Duodenal mucosa (tissue), 2 donors: Measurements from ENCODE around the gene NCF1.
"Not testable (repeated sequence)": the region's sequence is repeated elsewhere in the genome, so short reads cannot be mapped to it uniquely, and the experiment has no call there.

Source experiments
- H3K27ac ChIP-seq: one replicate; pipeline ENCODE4 v1.7.0; 2013; ENCODE audit warnings: low read depth, low read length
- H3K27me3 ChIP-seq, 2 donors: one replicate each; pipeline ENCODE4 v1.7.0; 2013; ENCODE audit warnings: low read length in 2 of 2, control low read depth in 1 of 2; ENCODE audit not compliant: insufficient read depth in 2 of 2, control insufficient read depth in 1 of 2
- H3K36me3 ChIP-seq, 2 donors: one replicate each; pipeline ENCODE4 v1.7.0; 2013; ENCODE audit warnings: low read length in 2 of 2, control low read depth in 1 of 2; ENCODE audit not compliant: insufficient read depth in 2 of 2, control insufficient read depth in 1 of 2
- H3K4me1 ChIP-seq, 2 donors: one replicate each; pipeline ENCODE4 v1.7.0; 2013; ENCODE audit warnings: low read length in 2 of 2, control low read depth in 1 of 2; ENCODE audit not compliant: insufficient read depth in 2 of 2, control insufficient read depth in 1 of 2
- H3K4me3 ChIP-seq, 2 donors: one replicate each; pipeline ENCODE4 v1.7.0; 2013; ENCODE audit warnings: low read length in 2 of 2, low read depth in 1 of 2
- H3K9ac ChIP-seq, 2 donors: one replicate each; pipeline ENCODE4 v1.7.0; 2013; ENCODE audit warnings: low read length in 2 of 2, low read depth in 1 of 2
- H3K9me3 ChIP-seq, 2 donors: one replicate each; pipeline ENCODE4 v1.7.0; 2013; ENCODE audit warnings: low read length in 2 of 2, control low read depth in 1 of 2; ENCODE audit not compliant: control insufficient read depth in 1 of 2

The NCF1 gene

DNA sequence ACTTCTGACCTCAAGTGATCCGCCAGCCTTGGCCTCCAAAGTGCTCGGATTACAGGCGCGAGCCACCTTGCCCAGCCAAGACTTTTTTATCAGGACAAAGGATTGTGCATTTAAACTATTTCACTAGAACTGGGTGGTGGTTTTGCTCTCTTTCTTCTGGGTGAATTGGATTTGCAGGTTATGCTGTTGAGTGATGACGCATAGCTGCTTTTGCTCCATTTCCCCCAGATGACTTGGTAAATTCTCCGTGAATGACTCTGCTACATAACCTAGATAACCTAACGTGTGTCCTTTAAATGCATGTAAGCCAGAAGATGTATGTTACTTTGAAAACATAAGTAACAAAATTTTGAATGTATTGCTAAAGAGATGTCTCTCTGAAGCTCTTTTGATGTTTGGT is 15.5 kb upstream of the NCF1 start:
- H3K27ac ChIP-seq, H3K4me1 ChIP-seq, H3K4me3 ChIP-seq, H3K9me3 ChIP-seq, H3K36me3 ChIP-seq, H3K27me3 ChIP-seq, H3K9ac ChIP-seq: not testable (repeated sequence)

DNA sequence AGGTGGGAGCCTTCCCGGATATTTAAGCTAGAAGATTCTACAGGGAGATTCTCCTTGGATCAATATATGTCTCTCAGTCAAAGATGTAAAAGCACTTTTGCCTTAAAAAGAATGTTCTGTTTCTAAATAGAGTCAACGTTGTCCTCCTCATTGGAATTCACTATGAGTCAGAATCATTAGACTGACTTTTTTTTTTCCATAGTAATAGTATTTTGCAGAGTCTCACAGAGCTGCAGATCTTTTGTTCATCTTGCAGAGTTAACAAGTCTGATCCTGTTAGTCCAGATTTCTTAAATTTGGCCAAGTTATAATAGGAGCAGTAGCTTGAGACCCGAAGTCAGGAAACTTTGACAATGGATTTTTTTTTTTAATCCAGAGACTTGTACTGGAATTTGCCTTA is 14.8 kb upstream of the NCF1 start:
- not testable (repeated sequence) for H3K27ac ChIP-seq, H3K27me3 ChIP-seq, H3K9me3 ChIP-seq, H3K4me1 ChIP-seq, H3K4me3 ChIP-seq, H3K36me3 ChIP-seq, H3K9ac ChIP-seq

DNA sequence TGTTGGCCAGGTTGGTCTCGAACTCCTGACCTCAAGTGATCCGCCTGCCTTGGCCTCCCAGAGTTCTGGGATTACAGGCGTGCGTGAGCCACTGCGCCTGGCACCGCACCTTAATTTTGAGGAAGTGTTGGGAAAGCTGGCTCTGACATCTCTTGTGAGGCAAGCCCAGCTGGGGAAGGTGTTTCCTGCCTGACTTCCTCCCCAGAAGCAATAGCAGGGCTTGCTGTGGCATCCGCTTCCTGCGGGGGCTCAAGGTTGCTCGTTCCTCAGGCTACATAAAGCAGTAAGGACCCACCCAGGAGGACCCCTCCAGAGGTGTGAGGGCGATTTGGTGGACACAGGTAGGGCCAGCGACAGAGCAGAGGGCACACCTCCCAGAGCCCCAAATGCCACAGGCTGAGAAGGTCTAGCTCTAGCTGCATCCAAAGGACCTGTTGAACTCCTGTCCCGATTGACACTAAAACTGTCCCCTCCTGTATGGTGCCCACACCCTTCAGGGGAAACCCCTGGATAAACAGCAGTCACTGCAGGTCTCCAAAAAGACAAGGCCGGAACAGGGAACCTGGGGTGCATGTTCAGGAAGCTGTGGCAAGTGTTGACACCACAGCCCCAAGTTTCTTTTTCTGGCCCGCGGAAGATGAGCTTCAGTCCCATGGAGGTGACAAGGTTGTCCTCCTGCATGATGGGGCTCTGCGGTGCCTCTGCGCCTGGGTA is 8.4 kb upstream of the NCF1 start:
- not testable (repeated sequence) for H3K27me3 ChIP-seq, H3K9ac ChIP-seq, H3K4me1 ChIP-seq, H3K27ac ChIP-seq, H3K4me3 ChIP-seq, H3K36me3 ChIP-seq, H3K9me3 ChIP-seq

DNA sequence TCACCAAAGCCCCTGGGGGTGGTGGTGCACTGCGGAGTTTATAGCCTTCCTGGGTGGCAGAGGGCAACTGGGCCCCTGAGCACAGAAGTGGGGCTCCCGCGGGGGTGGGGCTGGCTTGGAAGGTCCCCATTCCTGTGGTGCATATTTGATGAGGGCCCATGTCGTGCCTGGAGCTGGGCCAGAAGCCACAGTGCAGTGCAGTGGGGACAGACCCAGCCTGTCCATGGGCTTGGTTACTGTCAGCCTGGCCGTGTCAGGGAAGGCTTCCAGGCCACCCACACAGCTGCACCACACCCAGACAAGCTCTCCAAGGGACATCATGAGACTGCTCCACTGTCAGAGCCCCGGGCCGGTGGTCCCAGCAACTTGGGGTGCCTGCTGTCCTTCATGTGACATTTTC is 7.3 kb upstream of the NCF1 start:
- H3K9ac ChIP-seq, H3K9me3 ChIP-seq, H3K4me3 ChIP-seq, H3K36me3 ChIP-seq, H3K27me3 ChIP-seq, H3K4me1 ChIP-seq, H3K27ac ChIP-seq: not testable (repeated sequence)

DNA sequence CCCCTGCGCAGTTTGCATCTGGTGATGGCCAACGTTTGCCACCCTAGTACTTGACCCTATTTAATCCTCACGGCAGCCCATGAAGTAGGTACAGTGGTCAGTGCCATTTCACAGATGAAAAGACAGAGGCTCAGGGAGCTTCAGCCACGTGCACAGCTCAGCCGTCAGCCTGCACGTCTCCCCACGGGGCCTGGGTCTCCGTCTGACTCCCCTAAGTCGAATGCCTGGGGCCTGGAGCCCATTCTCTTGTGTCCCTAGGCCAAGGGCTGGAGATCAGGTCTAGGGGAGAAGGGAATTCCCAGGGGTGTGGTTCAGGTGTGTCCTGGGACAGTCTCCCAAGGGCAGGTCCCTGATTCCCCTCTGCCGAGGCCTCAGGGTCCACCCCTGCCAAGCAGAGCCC is 6.8 kb upstream of the NCF1 start:
- H3K9me3 ChIP-seq, H3K4me3 ChIP-seq, H3K9ac ChIP-seq, H3K36me3 ChIP-seq, H3K27me3 ChIP-seq, H3K27ac ChIP-seq, H3K4me1 ChIP-seq: not testable (repeated sequence)

DNA sequence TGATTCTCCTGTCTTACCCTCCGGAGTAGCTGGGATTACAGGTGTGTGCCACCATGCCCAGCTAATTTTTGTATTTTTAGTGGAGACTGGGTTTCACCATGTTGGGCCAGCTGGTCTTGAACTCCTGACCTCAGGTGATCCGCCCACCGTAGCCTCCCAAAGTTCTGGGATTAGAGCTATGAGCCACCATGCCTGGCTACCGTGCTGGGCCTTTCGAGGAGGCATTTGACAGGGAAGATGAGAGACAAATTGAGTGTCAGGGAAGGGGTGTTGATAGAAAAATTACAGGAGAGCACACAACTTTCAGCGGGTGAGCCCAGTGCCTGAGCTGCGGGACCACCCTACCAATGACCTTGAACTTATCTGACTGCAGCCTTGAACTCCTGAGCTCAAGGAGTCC is 3.7 kb upstream of the NCF1 start:
- not testable (repeated sequence) for H3K27me3 ChIP-seq, H3K27ac ChIP-seq, H3K9me3 ChIP-seq, H3K4me3 ChIP-seq, H3K36me3 ChIP-seq, H3K4me1 ChIP-seq, H3K9ac ChIP-seq

DNA sequence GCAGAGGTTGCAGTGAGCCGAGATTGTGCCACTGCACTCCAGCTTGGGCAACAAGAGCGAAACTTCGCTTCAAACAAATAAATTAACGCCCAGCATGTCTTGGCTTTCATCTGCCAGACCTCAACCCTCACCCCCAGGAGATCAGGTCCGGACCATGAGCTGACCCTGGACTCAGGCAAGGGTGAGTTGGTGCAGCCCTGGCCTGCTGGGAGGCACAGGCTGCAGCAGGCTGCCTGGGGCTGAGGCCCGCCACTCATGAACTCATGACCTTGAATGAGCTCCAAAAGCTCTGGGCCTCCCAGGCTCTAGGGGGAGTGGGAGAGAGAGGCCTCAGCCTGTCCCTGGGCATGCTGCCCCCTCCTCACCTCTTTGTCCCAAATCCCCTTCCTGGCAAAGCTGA is 1.7 kb upstream of the NCF1 start:
- not testable (repeated sequence) for H3K36me3 ChIP-seq, H3K27me3 ChIP-seq, H3K9me3 ChIP-seq, H3K4me3 ChIP-seq, H3K4me1 ChIP-seq, H3K27ac ChIP-seq, H3K9ac ChIP-seq

DNA sequence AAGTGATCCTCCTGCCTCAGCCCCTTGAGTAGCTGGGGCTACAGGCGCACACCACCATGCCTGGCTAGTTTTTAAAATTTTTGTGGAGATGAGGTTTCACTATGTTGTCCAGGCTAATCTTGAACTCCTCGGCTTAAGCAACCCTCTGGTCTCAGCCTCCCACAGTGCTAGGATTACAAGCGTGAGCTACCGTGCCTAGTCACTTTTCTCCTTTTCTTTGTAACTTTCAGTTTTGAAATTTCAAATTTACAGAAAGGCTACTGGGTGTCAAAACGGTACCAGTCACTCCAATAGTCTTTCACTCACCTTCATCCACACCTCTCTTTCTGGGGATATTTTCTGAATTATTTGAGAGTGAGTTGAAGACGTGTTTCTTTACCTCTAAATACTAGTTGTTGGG is 1.3 kb downstream of the NCF1 start:
- H3K9me3 ChIP-seq, H3K27me3 ChIP-seq, H3K4me3 ChIP-seq, H3K9ac ChIP-seq, H3K36me3 ChIP-seq, H3K4me1 ChIP-seq, H3K27ac ChIP-seq: not testable (repeated sequence)

DNA sequence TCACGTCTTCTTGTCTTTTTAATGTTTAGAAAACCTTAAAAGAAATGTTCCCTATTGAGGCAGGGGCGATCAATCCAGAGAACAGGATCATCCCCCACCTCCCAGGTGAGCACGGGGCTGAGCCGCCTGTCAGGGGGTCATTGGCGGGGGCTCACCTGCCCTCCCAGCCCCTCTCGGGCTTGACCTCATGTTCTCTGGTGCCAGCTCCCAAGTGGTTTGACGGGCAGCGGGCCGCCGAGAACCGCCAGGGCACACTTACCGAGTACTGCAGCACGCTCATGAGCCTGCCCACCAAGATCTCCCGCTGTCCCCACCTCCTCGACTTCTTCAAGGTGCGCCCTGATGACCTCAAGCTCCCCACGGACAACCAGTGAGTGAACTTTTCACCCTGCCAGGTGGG is 5.2 kb downstream of the NCF1 start:
- not testable (repeated sequence) for H3K9me3 ChIP-seq, H3K27ac ChIP-seq, H3K9ac ChIP-seq, H3K27me3 ChIP-seq, H3K4me1 ChIP-seq, H3K4me3 ChIP-seq, H3K36me3 ChIP-seq

DNA sequence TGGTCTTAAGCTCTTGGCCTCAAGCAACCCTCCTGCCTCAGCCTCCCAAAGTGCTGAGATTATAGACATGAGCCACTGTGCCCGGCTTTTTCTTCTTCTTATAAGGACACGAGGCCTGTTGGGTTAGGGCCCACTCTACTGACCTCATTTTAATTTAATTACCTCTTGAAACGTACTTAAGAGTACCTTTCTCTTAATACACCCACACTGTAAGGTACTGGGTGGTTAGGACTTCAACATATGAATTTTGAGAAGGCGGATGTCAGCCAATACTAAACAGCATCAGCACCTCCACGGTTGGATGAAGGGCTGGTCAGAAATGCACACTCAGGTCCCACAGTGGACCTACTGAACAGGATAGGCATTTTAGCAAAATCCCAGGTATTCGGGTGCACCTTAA is 7.9 kb downstream of the NCF1 start:
- H3K9ac ChIP-seq, H3K9me3 ChIP-seq, H3K27ac ChIP-seq, H3K4me1 ChIP-seq, H3K4me3 ChIP-seq, H3K36me3 ChIP-seq, H3K27me3 ChIP-seq: not testable (repeated sequence)

DNA sequence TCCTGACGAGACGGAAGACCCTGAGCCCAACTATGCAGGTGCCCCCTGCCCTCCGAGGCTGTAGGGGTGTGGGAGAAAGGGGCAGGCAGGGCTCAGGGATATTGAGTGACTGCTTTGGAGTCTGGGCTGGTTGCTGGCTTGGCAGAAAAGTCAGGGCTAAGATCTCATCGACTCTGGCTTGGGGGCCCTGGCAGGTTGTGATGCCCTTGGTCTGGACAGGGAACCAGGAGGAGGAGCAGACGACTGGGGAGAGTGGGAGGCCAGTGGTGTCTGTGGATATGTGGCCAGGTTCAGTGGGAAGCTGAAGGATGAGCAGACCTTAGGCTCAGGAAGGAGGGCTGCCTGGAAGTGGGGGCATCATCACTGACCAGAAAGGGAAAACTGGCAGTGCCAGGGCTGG is 9.8 kb downstream of the NCF1 start:
- not testable (repeated sequence) for H3K27me3 ChIP-seq, H3K4me3 ChIP-seq, H3K9me3 ChIP-seq, H3K36me3 ChIP-seq, H3K27ac ChIP-seq, H3K9ac ChIP-seq, H3K4me1 ChIP-seq
